IPS DF 6.9 (cell line): Measurements from ENCODE around the gene HMHB1.

Experiments used
- DNase-seq: peaks from one replicate; pipeline ENCODE4 v3.0.0-alpha.2; 2013; ENCODE audit warnings: low read depth, low spot score
- H3K27ac ChIP-seq: one replicate; pipeline ENCODE4 v1.5.1; 2013; ENCODE audit warnings: low read length, control low read depth
- H3K27me3 ChIP-seq: 2 replicates; pipeline ENCODE4 v1.6.1; 2013; ENCODE audit warnings: mild to moderate bottlenecking, low read length; ENCODE audit not compliant: control insufficient read depth, insufficient read depth
- H3K36me3 ChIP-seq: 2 replicates; pipeline ENCODE4 v1.6.1; 2013; ENCODE audit warnings: low read length; ENCODE audit not compliant: control insufficient read depth, insufficient read depth
- H3K4me1 ChIP-seq: 2 replicates; pipeline ENCODE4 v1.6.1; 2013; ENCODE audit warnings: low read length; ENCODE audit not compliant: control insufficient read depth, insufficient read depth
- H3K4me3 ChIP-seq: 2 replicates; pipeline ENCODE4 v1.5.1; 2013; ENCODE audit warnings: mild to moderate bottlenecking, low read length
- H3K9me3 ChIP-seq: 2 replicates; pipeline ENCODE4 v1.6.1; 2013; ENCODE audit warnings: low read length, inconsistent platforms; ENCODE audit not compliant: control insufficient read depth, insufficient read depth
- WGBS: extraction: QIAGEN DNeasy Blood & Tissue Kit; methylation state at CpG from one replicate; pipeline ENCODE4 v1.1.7; 2013; ENCODE audit warnings: mixed read lengths, missing lambda C conversion rate; ENCODE audit not compliant: insufficient read length, insufficient coverage; 5-methylcytosine and 5-hydroxymethylcytosine counted together

The HMHB1 gene

DNA sequence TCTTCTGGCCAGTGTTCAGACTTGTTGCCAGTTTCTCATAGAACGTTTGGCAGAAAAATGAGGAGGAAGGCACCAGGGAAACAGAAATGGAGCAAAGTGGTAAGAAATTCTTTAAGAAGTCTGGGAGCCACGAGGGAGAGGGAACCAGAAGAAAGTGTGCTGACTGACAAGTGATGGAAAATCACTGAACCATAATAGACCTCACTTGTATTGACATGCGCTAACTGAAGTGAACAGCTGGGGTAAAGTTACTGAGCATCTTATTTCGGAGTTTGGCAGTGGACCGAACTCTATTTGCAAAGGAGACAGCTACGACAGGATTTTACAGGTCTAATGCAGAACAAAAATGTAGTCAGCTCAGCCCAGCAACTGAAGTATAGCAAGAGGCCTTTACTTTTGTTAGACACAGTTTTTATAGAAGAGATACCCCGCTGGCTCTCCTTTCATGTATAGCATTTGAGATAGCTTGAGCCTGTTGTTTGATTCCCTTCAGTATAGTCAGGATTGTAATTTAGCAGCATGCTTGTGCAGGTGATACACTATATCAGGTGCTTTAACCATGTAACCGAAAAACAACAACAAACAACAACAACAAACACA, 53.6 kb downstream of the HMHB1 start:
- Histone ChIP-seq H3K27me3 (no peaks in the 10 kb centered on the region), H3K36me3 (no peaks in the 10 kb centered on the region), H3K4me1 (no peaks in the 10 kb centered on the region), H3K9me3 (no peaks in the 10 kb centered on the region), H3K4me3 (no peak overlapping the region), H3K27ac (no peak overlapping the region)
- whole genome bisulfite sequencing, result no CpG with 5 or more reads among the region's 8 CpGs
- no peak for DNase-seq
